Middle frontal gyrus (tissue), 1 donor: ENCODE results near the gene PROK2.

Experiments
- DNase-seq: peaks from one replicate; pipeline ENCODE4 v3.0.0-alpha.2; 2015; ENCODE audit warnings: low spot score; ENCODE audit errors: extremely low spot score

Gene PROK2

DNA sequence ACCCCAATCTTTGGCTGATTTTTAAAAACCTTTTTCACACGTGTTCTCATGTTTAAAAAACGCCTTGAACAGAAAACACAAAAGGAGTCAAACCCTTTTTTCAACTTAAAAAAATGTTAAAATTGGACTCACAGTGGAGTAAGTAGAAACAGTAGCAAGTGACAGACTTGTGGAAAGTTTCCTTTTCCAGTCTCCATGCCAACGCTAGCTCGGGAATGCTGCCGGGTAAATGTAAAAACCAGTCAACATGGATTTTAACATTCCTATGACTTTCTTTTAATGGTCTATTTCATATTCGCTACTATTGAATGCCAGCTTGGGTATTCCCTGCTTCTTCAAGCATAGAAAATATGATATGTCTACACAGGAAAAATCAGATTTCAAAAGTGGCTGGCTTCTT lies 1.6 kb upstream of the PROK2 start:
- no peak for DNase-seq

DNA sequence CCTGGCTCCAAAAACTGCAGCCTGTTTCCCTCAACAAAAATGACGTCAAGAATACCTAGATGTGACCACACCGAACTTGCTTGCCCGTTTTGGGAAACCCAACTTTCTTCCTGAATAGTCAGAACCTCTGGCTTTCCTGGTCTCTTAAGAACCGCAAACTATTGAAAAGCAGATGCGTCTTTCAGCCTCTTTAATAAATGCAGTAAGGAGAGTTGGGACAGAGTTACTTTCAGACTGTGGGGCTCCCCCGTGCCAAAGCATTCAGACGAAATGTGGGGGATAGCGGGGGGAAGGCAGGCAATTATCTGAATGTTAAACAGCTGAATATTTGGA lies 1.2 kb upstream of the PROK2 start:
- no peak for DNase-seq

DNA sequence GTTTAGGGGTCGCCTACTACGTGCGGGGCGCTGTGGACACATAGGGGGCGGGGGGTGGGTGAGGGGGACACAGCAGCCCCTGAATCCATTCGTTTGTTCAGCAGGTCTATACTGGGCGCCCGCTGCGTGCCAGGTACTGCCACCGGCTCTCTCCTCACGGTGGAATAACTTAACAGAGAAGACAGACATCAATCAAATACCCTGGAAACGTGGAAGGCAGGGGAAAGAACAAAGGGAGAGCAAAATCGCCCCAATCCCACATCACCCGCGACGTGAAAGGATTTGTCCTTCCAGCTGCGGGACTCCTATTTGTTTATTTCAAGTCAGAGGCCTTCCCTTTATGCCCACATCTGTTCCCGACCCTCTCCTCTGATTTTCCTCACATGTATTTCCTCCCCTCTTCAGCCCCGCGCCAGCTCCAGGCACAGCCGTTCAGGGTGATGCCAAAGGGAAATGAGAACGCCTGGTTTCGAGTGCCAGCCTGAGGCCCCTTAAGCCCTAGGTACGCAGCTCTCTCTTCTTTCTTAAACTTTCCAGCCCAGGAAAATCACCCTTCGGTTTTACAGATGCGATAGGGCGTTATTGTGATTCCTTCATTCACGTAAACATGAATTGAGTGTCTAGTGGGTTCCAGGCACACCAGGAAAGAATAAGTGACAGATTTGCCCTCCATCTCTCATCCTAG lies 726 bp upstream of the PROK2 start:
- DNase-seq: no peak

DNA sequence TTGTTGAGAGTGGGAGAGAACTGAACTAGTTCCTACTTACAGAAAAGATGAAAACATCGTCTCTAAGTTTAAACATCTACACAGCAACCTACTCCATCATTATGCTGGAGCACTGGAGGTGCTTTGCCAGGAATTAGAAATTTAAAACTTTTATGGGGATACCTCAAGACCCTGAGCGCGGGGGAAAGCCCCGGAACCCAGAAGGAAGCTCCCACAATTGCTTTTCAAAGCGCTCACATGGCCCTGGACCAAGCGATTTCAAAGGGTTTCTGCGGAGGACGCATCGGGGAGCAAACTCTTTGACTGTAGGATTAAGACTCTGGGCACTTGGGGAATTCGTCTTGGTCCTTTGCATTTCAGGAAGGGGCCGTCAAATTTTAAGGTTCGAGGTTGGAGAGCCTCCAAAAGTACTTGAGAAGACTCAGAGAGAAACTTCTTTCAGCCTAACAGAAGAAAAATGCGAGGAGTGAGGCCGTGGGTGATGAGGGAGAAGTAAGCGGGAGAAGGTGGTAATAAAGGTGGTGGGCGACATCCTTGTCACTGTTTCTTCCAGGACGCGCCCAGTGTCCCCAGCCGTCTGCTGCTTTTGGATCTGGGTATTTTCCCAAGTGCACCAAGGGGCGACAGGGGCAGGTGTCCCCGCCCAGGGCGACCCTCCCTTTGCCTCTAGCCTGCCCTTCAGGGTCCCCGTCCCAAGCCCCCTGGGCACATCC lies 591 bp downstream of the PROK2 start:
- DNase-seq: no peak

DNA sequence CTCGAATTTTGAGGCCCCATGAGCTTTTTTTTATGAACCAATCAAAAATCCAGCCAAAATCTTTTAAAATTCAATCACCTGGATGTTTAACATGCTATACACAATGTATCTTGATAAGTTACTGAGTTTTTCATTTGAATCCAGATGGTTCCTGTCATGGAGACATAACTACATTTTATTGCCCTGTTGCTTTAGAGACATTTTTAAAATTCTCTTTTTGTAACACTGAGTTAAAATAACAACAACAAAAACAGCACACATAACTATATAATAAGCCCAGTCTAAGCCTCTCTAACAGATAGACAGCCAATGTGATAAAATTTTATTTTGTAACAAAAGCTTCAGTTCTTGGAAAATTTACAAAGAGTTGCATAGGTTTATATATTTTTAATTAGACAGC lies 1.8 kb downstream of the PROK2 start:
- no peak for DNase-seq

DNA sequence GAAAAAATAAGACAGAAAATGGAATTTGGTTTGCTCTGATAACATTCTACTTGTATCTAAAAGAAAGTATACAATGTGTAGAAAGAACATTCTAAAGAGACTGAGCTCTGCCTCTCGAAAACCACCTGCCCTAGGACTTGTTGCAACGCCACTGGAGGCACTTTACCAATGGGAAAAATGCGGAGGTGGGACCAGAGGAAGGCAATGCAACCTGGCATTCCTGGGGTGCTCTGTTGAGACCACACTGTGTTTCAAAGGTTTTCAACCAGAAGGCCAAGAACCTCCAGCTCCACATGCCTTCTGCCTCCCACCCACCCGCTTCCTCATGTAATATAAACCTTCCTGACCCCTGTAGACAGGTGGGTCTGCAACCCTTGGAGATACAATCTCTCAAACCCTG lies 4.5 kb downstream of the PROK2 start:
- no peak for DNase-seq

DNA sequence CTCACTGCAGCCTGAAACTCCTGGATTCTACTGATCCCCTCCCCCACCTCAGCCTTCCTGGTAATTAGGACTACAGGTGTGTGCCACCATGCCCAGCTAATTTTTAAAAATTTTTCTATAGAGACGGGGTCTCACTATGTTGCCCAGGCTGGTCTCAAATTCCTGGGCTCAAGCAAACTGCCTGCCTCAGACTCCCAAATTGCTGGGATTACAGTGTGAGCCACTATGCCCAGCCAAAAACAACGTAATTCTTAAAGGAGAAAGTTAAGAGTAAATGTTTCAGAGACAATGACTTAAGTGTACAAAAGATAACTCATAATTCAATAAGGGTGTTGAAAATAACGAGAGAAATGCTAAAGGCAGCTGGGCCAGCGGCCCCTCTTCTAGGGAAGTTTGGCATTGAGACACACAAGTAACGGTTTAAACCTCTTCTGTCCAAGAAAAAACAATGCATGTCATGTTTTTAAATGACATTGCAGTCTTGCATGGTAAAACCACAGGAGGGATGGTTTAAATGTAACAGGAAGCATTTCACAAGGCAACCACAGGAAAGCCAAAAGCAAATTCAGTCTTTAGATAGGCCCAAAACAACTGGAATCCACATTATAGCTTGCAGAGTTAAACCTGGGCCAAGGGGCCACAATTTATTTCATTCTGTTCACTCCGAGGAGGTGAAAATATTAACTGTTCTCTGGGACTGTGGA lies 5.1 kb downstream of the PROK2 start:
- DNase-seq: no peak

DNA sequence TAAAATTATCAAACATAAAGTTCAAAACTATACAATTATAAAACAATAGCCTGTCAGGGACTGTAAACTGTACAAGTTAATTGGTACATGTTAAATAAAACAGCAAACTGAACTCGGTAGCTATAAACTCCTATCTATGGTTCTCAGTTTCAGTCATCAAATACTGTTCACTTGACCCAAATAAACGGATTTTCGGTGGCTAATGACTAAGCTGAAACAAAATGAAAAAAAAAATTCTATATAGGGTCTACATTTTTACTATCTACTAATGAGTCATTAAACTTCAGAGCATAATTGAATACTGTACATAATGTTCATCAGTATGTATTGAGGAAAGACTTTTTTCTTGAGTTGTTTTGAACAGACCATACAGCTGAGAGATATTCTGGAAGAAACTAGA lies 6.6 kb downstream of the PROK2 start:
- no peak for DNase-seq

DNA sequence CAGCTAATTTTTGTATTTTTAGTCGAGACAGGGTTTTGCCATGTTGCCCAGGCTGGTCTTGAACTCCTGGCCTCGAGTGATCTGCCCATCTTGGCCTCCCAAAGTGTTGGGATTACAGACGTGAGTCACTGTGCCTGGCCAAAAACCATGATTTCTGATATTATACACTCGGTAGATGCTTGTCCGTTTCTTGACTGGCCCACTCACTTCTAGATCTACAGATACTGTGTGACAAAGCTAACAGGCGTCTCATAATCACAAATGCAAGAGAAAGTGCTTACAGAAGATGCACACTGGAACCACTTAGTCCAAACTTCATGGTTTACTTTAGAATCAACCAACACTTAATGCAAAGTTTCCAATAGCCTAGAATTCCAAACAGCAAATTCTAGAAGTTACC lies 8.4 kb downstream of the PROK2 start:
- no peak for DNase-seq

DNA sequence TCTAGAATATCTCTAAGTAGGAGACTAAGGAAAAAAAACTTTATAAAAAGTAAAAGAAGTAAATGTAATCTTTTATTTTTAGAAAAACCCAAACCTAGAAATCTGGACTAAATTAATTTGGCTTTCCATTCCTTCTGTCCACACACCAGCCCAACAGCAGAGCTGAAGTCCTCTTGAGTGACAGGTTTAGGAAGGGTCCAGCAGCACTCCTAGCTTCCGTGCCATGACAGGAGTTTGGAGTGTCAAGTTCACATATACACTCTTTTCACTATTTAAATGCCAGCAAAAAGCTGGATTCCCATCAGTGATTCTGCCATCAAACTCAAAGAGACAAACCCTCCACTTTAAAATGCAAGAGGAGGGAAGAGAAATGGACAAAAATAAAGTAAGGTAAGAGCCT lies 13.1 kb downstream of the PROK2 start:
- DNase-seq: no peak

DNA sequence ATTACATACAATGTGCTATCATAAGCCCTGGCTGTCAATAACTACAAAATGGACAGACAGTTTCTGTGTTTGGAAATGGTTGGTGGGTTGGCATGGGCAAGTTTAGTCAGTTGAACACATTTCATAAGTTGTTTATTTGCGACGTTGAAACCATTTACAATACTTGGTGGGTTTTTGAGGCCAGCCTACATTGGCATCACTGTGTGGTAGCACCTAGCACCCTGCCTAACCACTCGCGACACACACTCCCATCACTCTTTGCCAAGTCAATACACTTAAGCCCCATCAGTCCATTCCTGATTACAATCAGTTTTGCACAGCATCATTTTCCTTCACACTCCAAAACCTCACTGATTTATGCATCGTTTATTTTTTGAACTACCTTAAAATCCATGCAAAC lies 13.8 kb downstream of the PROK2 start:
- no peak for DNase-seq

DNA sequence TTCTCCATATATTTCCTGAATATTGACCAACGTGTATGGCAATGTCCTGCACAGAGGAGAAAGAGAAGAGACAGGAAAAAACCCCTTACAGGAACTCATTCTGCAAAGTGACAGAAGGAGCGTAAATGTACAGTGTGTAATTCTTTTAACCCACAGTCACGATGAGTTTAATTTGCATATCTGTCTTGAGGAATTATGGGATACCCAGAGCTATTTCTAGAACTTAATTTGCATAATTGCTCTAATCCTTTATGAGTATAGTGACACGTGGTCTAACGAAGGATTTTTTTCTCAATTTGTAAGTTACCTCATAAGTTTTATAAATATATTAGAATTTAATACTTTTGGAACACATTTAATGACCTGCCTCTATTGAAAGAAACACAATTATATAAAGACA lies 21.5 kb downstream of the PROK2 start:
- DNase-seq: no peak

DNA sequence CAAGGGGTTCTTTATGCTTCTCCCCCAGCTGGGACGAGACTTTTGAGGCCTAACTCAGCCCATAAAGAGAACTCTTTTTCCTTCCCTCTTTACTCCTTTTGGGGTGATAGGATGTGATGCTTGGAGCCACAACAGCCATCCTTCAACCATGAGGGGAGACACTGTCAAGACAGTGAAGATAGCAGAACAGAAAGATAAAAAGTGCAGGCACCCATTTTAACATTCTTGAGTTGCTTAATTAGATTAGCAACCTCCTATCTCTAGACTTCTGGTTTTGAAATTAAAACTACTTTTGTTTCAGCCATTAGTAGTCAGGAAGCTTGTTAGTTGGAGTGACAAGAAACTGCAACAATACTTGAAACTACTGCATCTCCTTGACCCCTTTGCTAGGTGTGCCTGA lies 24.8 kb downstream of the PROK2 start:
- no peak for DNase-seq

DNA sequence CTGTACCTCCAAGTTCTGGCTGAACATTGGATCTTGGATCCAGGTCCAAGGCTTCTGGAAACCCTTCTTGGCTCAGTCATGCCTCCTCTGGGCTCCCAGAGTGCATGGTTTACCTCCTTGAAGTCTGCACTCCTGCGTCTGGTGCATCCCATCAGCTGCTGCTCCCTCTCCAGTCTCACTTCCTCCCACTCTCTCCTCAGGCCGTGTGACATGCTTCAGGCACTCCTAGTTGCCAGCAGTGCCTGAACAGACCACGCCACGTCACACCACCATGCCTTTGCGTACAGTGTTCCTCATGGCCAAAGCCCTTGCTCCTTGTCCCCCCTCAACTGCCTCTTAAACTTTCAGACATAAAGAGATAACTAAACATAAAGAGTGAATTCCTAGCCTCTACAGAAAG lies 25.5 kb downstream of the PROK2 start:
- no peak for DNase-seq

DNA sequence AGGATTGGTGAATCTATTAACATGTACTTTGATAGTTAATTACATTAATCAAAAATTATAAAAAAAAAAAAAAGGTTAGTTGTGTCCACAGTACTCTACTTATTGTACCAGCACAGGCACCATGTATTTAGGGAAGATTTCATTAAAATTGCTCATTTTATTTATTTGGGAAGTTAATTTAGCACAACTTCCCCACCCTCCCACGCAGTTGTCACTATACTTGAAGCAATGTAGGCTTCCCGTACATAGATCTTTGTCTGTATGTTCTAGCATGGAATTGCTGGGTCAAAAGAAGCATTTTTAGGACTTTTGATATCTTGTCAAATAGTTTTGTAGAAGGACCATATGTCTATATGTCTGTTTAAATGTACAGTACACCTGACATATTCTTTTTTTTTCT lies 26.9 kb downstream of the PROK2 start:
- DNase-seq: no peak

DNA sequence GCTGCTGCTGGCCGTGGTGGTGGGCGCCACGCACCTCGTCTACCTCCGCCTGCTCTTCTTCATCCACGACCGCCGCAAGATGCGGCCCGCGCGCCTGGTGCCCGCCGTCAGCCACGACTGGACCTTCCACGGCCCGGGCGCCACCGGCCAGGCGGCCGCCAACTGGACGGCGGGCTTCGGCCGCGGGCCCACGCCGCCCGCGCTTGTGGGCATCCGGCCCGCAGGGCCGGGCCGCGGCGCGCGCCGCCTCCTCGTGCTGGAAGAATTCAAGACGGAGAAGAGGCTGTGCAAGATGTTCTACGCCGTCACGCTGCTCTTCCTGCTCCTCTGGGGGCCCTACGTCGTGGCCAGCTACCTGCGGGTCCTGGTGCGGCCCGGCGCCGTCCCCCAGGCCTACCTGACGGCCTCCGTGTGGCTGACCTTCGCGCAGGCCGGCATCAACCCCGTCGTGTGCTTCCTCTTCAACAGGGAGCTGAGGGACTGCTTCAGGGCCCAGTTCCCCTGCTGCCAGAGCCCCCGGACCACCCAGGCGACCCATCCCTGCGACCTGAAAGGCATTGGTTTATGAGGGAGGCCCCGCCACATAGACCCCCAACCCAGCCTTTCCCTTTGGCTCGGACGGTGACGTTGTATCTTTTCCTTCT lies 30.2 kb downstream of the PROK2 start:
- DNase-seq: no peak

DNA sequence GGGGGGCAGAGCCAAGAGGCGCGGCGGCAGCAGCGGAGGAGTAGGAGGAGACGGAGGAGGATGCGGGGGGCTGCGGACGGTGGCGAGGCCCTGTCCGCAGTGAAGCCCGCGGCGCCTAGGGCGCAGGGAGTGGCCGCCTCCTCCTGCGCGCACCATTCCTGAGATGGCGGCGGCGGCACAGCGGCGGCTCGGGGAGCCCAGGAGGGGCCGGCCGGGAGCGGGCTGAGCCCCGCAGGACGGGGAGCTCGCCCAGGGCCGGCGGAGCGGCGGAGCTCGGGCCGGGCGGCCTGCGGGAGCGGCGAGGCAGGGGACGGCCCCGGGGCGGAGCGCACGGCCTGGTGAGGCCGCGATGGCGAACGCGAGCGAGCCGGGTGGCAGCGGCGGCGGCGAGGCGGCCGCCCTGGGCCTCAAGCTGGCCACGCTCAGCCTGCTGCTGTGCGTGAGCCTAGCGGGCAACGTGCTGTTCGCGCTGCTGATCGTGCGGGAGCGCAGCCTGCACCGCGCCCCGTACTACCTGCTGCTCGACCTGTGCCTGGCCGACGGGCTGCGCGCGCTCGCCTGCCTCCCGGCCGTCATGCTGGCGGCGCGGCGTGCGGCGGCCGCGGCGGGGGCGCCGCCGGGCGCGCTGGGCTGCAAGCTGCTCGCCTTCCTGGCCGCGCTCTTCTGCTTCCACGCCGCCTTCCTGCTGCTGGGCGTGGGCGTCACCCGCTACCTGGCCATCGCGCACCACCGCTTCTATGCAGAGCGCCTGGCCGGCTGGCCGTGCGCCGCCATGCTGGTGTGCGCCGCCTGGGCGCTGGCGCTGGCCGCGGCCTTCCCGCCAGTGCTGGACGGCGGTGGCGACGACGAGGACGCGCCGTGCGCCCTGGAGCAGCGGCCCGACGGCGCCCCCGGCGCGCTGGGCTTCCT lies 31.0 kb downstream of the PROK2 start, which contains the start of gene GPR27:
Gene GPR27, plus strand, starts transcription at position 155 of the 909 bp plus-strand sequence. Its CDS starts 195 bp downstream, at position 350.
- DNase-seq: no peak

DNA sequence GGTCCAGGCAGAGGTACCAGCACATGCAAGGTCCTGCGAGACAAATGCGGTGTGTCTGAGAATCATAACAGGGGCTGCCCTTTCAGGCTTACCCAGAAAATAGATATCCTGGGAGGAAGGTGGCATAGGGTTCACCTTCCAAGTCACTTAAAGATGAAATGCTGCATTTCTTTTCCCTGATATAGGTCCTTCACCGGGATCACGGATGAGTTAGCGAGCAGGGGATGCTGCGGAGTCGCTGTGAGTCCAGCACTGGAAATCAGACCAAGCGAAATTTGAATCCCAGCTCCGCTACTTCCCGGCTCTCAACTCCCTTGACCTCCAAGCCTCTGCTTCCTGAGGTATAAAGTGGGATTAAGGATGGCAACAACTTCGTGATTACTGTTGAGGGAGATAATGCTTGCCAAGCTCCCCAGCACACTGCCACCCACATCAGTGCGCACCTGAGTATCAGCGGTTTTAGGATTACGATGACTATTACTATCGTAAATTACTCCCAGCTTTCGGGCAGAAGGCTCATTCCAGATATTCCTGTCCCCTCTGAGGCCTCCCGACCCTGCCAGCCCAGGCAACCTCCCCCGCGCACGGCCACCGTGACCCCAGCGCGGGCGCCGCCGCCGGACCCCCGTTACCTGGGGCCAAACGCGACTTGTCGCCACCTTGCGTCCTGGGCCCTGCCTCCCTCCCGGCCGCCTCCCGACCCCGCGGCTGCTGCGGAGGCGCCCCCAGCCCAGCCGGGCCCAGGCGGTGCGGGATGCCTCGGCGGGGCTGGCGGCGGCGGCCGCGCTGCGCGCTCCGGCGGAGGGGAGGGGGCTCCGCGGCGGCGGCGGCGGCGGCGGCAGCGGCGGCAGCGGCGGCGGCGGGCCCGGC lies 31.9 kb downstream of the PROK2 start:
- DNase-seq: no peak

DNA sequence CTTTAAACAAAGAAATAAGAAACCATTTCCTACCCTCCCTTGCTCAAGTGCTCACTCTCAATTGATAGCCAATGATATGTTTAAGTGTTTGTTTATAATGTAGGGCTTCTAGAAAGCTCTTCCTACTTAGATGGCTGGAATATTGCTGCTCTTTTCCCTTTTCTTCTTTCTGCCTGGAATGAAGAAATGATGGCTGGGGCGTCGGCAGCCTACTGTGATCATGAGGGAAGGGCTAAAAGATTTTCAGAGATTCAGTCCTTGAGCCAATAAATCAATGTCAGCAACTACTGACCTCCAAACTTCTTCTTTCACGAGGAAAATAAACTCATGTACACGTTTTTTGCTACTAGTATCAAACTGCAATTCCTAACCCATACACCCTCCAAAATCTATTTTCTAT lies 33.3 kb downstream of the PROK2 start:
- DNase-seq: no peak

DNA sequence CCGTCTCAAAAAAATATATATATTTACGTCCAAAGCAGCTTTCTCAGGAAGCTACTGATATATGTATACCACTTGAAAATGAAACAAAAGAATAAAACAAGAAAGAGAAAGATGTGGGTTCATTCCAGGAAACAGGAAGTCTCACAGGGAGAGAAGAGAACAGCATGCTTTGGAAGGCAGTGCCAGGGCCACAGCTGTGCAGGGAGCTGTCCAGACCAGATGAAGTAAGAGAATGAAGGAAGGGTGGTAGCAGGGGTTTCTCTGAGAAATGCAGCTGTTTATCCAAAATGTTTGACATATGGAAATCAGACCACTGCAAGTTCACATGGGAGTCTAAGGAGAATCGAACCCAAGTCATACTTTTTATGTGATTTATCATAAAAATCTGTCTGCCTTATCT lies 40.2 kb downstream of the PROK2 start:
- DNase-seq: no peak
